Measurements from ENCODE around the gene KPNA2. TPM values are rescaled to one million over a fixed set of nuclear protein-coding genes. Genes with fewer than 3 reads are reported as not detected.
A peak's percentile ranks its signal among the peaks of the same experiment; 100 is the strongest.

KPNA2 gene
- total RNA-seq, 1 donor from 2014 or later, result 19.2 TPM

DNA sequence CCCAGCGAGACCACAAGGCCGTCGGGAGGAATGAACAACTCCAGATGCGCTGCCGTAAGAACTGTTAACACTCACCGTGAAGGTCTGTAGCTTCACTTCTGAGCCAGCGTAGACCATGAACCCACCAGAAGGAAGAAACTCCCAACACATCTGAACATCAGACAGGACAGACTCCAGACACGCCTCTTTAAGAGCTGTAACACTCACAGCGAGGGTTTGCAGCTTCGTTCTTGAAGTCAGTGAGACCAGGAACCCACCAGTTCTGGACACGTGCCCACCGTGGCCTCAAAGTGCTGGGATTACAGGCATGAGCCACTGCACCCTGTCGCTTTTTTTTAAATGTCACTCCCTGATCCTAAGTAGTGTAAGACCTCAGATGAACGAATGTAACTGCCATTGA, 17.3 kb downstream of the KPNA2 start:
- TF ChIP-seq, protein P1, sequence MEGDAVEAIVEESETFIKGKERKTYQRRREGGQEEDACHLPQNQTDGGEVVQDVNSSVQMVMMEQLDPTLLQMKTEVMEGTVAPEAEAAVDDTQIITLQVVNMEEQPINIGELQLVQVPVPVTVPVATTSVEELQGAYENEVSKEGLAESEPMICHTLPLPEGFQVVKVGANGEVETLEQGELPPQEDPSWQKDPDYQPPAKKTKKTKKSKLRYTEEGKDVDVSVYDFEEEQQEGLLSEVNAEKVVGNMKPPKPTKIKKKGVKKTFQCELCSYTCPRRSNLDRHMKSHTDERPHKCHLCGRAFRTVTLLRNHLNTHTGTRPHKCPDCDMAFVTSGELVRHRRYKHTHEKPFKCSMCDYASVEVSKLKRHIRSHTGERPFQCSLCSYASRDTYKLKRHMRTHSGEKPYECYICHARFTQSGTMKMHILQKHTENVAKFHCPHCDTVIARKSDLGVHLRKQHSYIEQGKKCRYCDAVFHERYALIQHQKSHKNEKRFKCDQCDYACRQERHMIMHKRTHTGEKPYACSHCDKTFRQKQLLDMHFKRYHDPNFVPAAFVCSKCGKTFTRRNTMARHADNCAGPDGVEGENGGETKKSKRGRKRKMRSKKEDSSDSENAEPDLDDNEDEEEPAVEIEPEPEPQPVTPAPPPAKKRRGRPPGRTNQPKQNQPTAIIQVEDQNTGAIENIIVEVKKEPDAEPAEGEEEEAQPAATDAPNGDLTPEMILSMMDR (IDR thresholded peaks at IDR 0.05; ENCODE audit: borderline replicate concordance), result no peak
- H3K27me3 ChIP-seq (ENCODE audit: low read depth), result no peaks in the 10 kb centered on the region
- H3K4me1 ChIP-seq, result peaks cover 36% of the 10 kb centered on the region
- intact Hi-C loops (cut with micrococcal nuclease), result no loop called here
- DNase-seq, result peak; percentile 23
- no peak overlapping the region for H3K4me3 ChIP-seq
- peak overlapping the region; percentile 89 for H3K27ac ChIP-seq (replicated peaks)
- no peaks in the 10 kb centered on the region for H3K9me3 ChIP-seq (replicated peaks)
- no peaks in the 10 kb centered on the region for H3K36me3 ChIP-seq

DNA sequence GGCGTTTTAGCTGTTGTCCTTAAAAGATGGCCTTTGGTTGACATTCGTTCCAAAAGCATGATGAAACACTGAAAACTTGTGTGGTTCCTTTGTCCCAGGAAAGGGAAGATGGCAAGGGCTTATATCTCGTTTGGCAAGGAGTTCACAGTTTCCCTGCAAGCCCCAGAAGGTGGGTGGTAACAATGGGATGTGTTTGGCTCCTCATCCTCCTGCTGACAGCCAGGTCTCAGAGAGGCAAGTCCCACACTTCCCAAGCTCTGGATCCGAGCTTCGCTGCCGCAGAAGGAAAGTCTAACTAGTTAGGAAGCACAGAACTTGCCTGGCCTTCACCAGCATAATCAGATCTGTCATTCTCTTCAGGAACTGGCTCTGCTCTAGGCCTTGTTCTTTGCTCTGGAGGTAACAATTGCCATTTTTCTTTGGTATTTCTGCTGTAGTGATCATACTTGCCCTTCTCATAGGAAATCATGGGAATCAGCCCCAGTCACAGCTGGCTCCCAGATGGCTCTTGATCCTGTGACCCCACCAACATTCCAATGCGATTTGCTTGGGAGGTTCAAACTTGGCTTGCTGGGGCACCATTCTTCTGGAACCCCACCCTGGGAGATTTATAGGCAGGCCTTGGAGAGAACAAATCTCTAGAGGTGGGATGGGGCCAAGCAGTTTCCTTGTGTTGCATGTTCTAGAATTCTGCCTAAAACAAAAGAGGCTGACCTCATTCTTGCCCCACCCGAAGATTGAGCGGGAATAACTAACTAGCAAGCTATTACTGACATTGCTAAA, 17.9 kb downstream of the KPNA2 start:
- peak overlapping the region; percentile 89 for H3K27ac ChIP-seq (replicated peaks)
- no peaks in the 10 kb centered on the region for H3K9me3 ChIP-seq (replicated peaks)
- no peaks in the 10 kb centered on the region for H3K27me3 ChIP-seq (ENCODE audit: low read depth)
- H3K36me3 ChIP-seq, result no peaks in the 10 kb centered on the region
- intact Hi-C loops (cut with micrococcal nuclease), result no loop called here
- DNase-seq, result peak; percentile 60
- H3K4me1 ChIP-seq, result peaks cover 30% of the 10 kb centered on the region
- H3K4me3 ChIP-seq, result no peak overlapping the region
- TF ChIP-seq, protein P1 (IDR thresholded peaks at IDR 0.05; ENCODE audit: borderline replicate concordance), result no peak

DNA sequence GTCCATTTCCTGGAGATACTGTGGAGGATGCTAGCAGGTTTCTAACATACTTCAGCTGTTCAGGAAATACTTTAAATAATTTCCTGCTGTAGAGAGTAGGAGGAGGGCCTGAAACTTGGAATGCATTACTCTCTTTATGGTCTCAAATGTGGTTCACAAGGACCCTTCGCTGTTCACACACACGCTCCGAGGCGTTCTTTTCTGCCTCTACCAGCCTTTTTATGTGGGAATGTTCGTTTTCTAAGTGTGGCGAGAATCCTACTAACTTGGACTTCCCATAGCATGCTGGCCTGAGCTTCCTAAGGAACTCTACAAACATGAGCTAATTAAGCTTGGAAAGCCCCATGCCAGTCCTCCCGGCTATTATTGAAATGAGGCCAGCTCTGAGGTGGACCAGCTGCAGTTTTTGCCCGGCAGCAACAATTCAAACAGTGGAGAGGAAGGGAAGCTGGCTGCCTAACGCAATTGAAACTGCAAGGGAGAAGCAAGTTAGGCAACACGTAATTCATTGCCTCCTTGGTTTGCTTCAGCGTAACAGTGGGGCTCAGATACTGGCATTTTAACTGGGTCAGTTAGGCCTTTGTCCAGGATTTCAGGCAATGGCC, 18.9 kb downstream of the KPNA2 start:
- peak; percentile 25 for DNase-seq
- intact Hi-C loops (cut with micrococcal nuclease), result no loop called here

DNA sequence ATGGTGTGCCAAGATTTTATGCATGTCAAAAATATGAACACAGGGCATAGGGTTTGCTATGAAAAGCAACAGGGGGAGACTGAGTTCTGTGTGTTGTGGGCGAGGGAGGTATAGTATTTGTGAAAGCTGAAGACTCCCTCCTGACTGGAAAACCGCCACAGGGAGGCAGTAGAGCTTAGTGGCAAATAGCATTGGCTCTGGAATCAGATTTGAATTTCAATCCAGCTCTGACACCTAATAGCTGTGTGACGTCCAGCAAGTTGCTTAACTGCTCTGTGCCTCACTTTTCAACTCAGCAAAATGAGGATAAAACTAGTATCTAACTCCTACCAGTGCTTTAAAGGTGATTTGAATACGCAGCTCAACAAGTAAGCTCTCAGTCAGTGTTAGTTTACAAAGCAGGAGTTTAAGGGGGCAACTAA, 22.0 kb downstream of the KPNA2 start:
- Histone ChIP-seq H3K4me3 (no peak overlapping the region), H3K27me3 (ENCODE audit: low read depth) (no peaks in the 10 kb centered on the region), H3K27ac (replicated peaks) (no peak overlapping the region), H3K9me3 (replicated peaks) (no peaks in the 10 kb centered on the region), H3K36me3 (no peaks in the 10 kb centered on the region), H3K4me1 (peaks cover 29% of the 10 kb centered on the region)
- TF ChIP-seq, protein P1 (IDR thresholded peaks at IDR 0.05; ENCODE audit: borderline replicate concordance), result peak; percentile 64
- intact Hi-C loops (cut with micrococcal nuclease), result no loop called here
- DNase-seq, result no peak

More for the DNA sequence above, 18.9 kb downstream of the KPNA2 start:
- TF ChIP-seq, protein P1 (IDR thresholded peaks at IDR 0.05; ENCODE audit: borderline replicate concordance), result no peak
- Histone ChIP-seq H3K4me1 (peaks cover 29% of the 10 kb centered on the region), H3K36me3 (no peaks in the 10 kb centered on the region), H3K9me3 (replicated peaks) (no peaks in the 10 kb centered on the region), H3K4me3 (peak overlapping the region; percentile 1), H3K27ac (replicated peaks) (peak overlapping the region; percentile 89), H3K27me3 (ENCODE audit: low read depth) (no peaks in the 10 kb centered on the region)

DNA sequence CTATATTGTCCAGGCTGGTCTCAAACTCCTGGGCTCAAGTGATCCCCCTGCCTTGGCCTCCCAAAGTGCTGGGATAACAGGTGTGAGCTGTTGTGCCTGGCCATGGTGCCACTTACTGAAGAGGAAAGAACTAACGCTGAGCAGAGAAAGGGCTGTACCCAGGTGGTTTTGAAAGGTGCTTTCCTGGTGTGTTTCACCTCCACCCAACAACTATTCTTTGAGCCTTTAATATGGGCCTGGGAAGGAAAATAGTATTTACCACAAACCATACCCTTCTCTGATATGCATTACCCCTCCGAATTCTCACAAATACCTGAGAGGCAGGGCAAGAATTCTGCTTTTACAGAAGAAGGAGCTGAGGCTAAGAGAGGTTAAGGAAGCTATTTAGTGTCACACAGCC, 24.8 kb downstream of the KPNA2 start:
- Histone ChIP-seq H3K4me1 (peaks cover 4% of the 10 kb centered on the region), H3K9me3 (replicated peaks) (no peaks in the 10 kb centered on the region), H3K27me3 (ENCODE audit: low read depth) (no peaks in the 10 kb centered on the region), H3K27ac (replicated peaks) (no peak overlapping the region), H3K4me3 (no peak overlapping the region), H3K36me3 (no peaks in the 10 kb centered on the region)
- intact Hi-C loops (cut with micrococcal nuclease), result no loop called here
- no peak for DNase-seq
- TF ChIP-seq, protein P1 (IDR thresholded peaks at IDR 0.05; ENCODE audit: borderline replicate concordance), result no peak
